ENCODE data around the gene HRNR. TPM values are rescaled to one million over a fixed set of nuclear protein-coding genes. Genes with fewer than 3 reads are reported as not detected.

The HRNR gene
- total RNA-seq, 1 experiment from 2014 or later, result not detected

- H3K36me3 Mint-ChIP-seq (ENCODE audit: insufficient read depth, unreplicated experiment), result no peaks in the 10 kb centered on the region
- H3K4me1 Mint-ChIP-seq (ENCODE audit: low read depth, unreplicated experiment), result peaks cover 34% of the 10 kb centered on the region
- peak; percentile 58 for DNase-seq
- peaks cover 37% of the 10 kb centered on the region for H3K27me3 Mint-ChIP-seq (ENCODE audit: unreplicated experiment)
- no peaks in the 10 kb centered on the region for H3K9me3 Mint-ChIP-seq (ENCODE audit: low read depth, unreplicated experiment)
- CTCF ChIA-PET, result no interaction called here
- no peak overlapping the region for H3K27ac Mint-ChIP-seq (ENCODE audit: unreplicated experiment)
- BruUV-seq (replicated peaks), result no TSS peak
- no peak overlapping the region for H3K4me3 Mint-ChIP-seq (ENCODE audit: low read depth, unreplicated experiment)
- no peak for TF ChIP-seq CTCF (IDR thresholded peaks at IDR 0.05; ENCODE audit: unreplicated experiment)
- intact Hi-C loops (cut with micrococcal nuclease; ENCODE audit: unreplicated experiment), result no loop called here
Measured at GRCh38 chr1:152167835-152168534, 56.0 kb downstream of the HRNR start.

- no peak overlapping the region for H3K27ac Mint-ChIP-seq (ENCODE audit: unreplicated experiment)
- intact Hi-C loops (cut with micrococcal nuclease; ENCODE audit: unreplicated experiment), result no loop called here
- CTCF ChIA-PET, result no interaction called here
- H3K4me1 Mint-ChIP-seq (ENCODE audit: low read depth, unreplicated experiment), result peaks cover 34% of the 10 kb centered on the region
- peaks cover 26% of the 10 kb centered on the region for H3K27me3 Mint-ChIP-seq (ENCODE audit: unreplicated experiment)
- DNase-seq, result no peak
- H3K4me3 Mint-ChIP-seq (ENCODE audit: low read depth, unreplicated experiment), result no peak overlapping the region
- no peaks in the 10 kb centered on the region for H3K9me3 Mint-ChIP-seq (ENCODE audit: low read depth, unreplicated experiment)
- no peak for TF ChIP-seq CTCF (IDR thresholded peaks at IDR 0.05; ENCODE audit: unreplicated experiment)
- no peaks in the 10 kb centered on the region for H3K36me3 Mint-ChIP-seq (ENCODE audit: insufficient read depth, unreplicated experiment)
- no TSS peak for BruUV-seq (replicated peaks)
Measured at GRCh38 chr1:152166966-152167365, 57.0 kb downstream of the HRNR start.

GRCh38 chr1:152165286-152166077 is 58.5 kb downstream of the HRNR start:
- BruUV-seq (replicated peaks), result no TSS peak
- no peak overlapping the region for H3K27ac Mint-ChIP-seq (ENCODE audit: unreplicated experiment)
- H3K4me3 Mint-ChIP-seq (ENCODE audit: low read depth, unreplicated experiment), result no peak overlapping the region
- peaks cover 34% of the 10 kb centered on the region for H3K4me1 Mint-ChIP-seq (ENCODE audit: low read depth, unreplicated experiment)
- no peak for TF ChIP-seq CTCF (IDR thresholded peaks at IDR 0.05; ENCODE audit: unreplicated experiment)
- H3K9me3 Mint-ChIP-seq (ENCODE audit: low read depth, unreplicated experiment), result no peaks in the 10 kb centered on the region
- intact Hi-C loops (cut with micrococcal nuclease; ENCODE audit: unreplicated experiment), result no loop called here
- CTCF ChIA-PET, result interaction anchor here (1.1 kb wide), 1 partner anchor 14 kb away, joined by 3 read pairs; no protein-coding TSS in a partner anchor
- H3K36me3 Mint-ChIP-seq (ENCODE audit: insufficient read depth, unreplicated experiment), result no peaks in the 10 kb centered on the region
- peaks cover 25% of the 10 kb centered on the region for H3K27me3 Mint-ChIP-seq (ENCODE audit: unreplicated experiment)
- DNase-seq, result no peak

- Mint-ChIP-seq H3K4me3 (ENCODE audit: low read depth, unreplicated experiment) (no peak overlapping the region), H3K27me3 (ENCODE audit: unreplicated experiment) (peaks cover 29% of the 10 kb centered on the region), H3K4me1 (ENCODE audit: low read depth, unreplicated experiment) (peaks cover 34% of the 10 kb centered on the region), H3K9me3 (ENCODE audit: low read depth, unreplicated experiment) (no peaks in the 10 kb centered on the region), H3K36me3 (ENCODE audit: insufficient read depth, unreplicated experiment) (no peaks in the 10 kb centered on the region), H3K27ac (ENCODE audit: unreplicated experiment) (no peak overlapping the region)
- CTCF ChIA-PET, result interaction anchor here (1.1 kb wide), 1 partner anchor 15 kb away, joined by 3 read pairs; no protein-coding TSS in a partner anchor
- no peak for TF ChIP-seq CTCF (IDR thresholded peaks at IDR 0.05; ENCODE audit: unreplicated experiment)
- DNase-seq, result peak; percentile 15
- no TSS peak for BruUV-seq (replicated peaks)
- intact Hi-C loops (cut with micrococcal nuclease; ENCODE audit: unreplicated experiment), result no loop called here
Measured at GRCh38 chr1:152164517-152165136, 59.4 kb downstream of the HRNR start.
